Panc1 (cell line): ENCODE measurements around the gene TAS2R10. TPM values are rescaled to one million over a fixed set of nuclear protein-coding genes. Genes with fewer than 3 reads are reported as not detected.
"Not testable (repeated sequence)": the region's sequence is repeated elsewhere in the genome, so short reads cannot be mapped to it uniquely, and the experiment has no call there.

Source experiments
- ATAC-seq: fragments of 200-7000 bp; cut with Tn5 transposase; 2 replicates; pipeline ENCODE4 v1.9.1; 2020; ENCODE audit warnings: mild to moderate bottlenecking, moderate library complexity
- BruUV-seq: library from RNA; stranded (reverse); fragments of 400-500 nt; replicated peaks from 2 replicates; lab custom pipeline; 2021; lab: Mats Ljungman, UMichigan
- CTCF ChIA-PET: fragments of 300-600 bp; sonication (Branson Sonifier 250); formaldehyde crosslinking; loops from one replicate; lab custom pipeline; 2022; ENCODE audit warnings: antibody characterized with exemption; lab: Charles Lee
- POLR2A ChIA-PET: fragments of 300-600 bp; sonication (Branson Sonifier 250); formaldehyde crosslinking; loops from one replicate; lab custom pipeline; 2022; ENCODE audit warnings: antibody characterized with exemption; lab: Charles Lee
- DNase-seq: peaks from one replicate; pipeline ENCODE4 v3.0.0-alpha.2; 2010; ENCODE audit warnings: low read depth, low spot score
- H3K27ac ChIP-seq: 2 replicates; pipeline ENCODE4 v1.5.1; 2011; ENCODE audit warnings: mild to moderate bottlenecking, low read length, inconsistent platforms
- H3K27me3 ChIP-seq: fragments of 200-500 bp; sonication (Bioruptor generic); 2 replicates; pipeline ENCODE4 v1.6.0; 2014; ENCODE audit warnings: low read length, inconsistent platforms; ENCODE audit not compliant: control insufficient read depth, insufficient read depth
- H3K36me3 ChIP-seq: fragments of 200-500 bp; sonication (Bioruptor generic); 2 replicates; pipeline ENCODE4 v1.5.1; 2014; ENCODE audit warnings: inconsistent platforms, mild to moderate bottlenecking, low read length, moderate library complexity; ENCODE audit not compliant: control insufficient read depth, insufficient read depth
- H3K4me1 ChIP-seq: 2 replicates; pipeline ENCODE4 v1.5.1; 2011; ENCODE audit warnings: inconsistent platforms, mild to moderate bottlenecking, low read length, moderate library complexity; ENCODE audit not compliant: control insufficient read depth, insufficient read depth
- H3K4me3 ChIP-seq, 2 experiments: 2 replicates each; pipeline ENCODE4 v1.5.1; 2011 to 2012; ENCODE audit warnings: low read depth in 2 of 2, low read length in 2 of 2, mild to moderate bottlenecking in 2 of 2, inconsistent platforms in 1 of 2, moderate library complexity in 1 of 2
- H3K9me3 ChIP-seq: fragments of 200-500 bp; sonication (Bioruptor generic); 2 replicates; pipeline ENCODE4 v1.5.1; 2014; ENCODE audit warnings: low read depth, mild to moderate bottlenecking, inconsistent platforms, low read length, moderate library complexity; ENCODE audit not compliant: control insufficient read depth, insufficient read depth
- CTCF ChIP-seq: fragments of 450-650 bp; IDR thresholded peaks from 2 replicates; pipeline ENCODE4 v1.5.1; 2017; ENCODE audit warnings: mild to moderate bottlenecking
- POLR2AphosphoS5 ChIP-seq: IDR thresholded peaks from 2 replicates; pipeline ENCODE4 v1.6.1; 2012; ENCODE audit warnings: mild to moderate bottlenecking, low read depth, low read length, moderate library complexity
- REST ChIP-seq, 2 experiments: IDR thresholded peaks; 2 replicates each; pipeline ENCODE4 v1.6.1; 2011 to 2012; ENCODE audit warnings: low read depth in 2 of 2, control low read depth in 1 of 2, low read length in 1 of 2, mild to moderate bottlenecking in 1 of 2, moderate library complexity in 1 of 2; ENCODE audit not compliant: insufficient read depth in 1 of 2
- SIN3A ChIP-seq: IDR thresholded peaks from 2 replicates; pipeline ENCODE4 v1.6.1; 2012; ENCODE audit warnings: low read depth, mild to moderate bottlenecking, low read length, moderate library complexity, borderline replicate concordance; ENCODE audit not compliant: insufficient read depth
- TCF7L2 ChIP-seq: IDR thresholded peaks from 2 replicates; pipeline ENCODE4 v1.6.1; 2011; ENCODE audit warnings: mild to moderate bottlenecking, low read depth, low read length, inconsistent platforms
- in situ Hi-C: cut with HindIII; loops from 2 replicates; pipeline ENCODE4 v1.10.0; 2016; ENCODE audit warnings: low sequenced_read_pairs, low pct_unique_long_range_greater_than_20kb
- intact Hi-C: fragments of 100-400 bp; cut with micrococcal nuclease; formaldehyde crosslinking; loops from one replicate; pipeline ENCODE4 v1.10.0; 2022; ENCODE audit not compliant: unreplicated experiment
- total RNA-seq: library from RNA; stranded (reverse); gene quantifications from one replicate; pipeline ENCODE4 v1.2.1, GENCODE V29; 2021; ENCODE audit not compliant: unreplicated experiment

Gene TAS2R10
- total RNA-seq, 1 experiment from 2014 or later: 0.23 TPM

GRCh38 chr12:10801741-10802140 is 24.4 kb downstream of the TAS2R10 start:
- CTCF ChIA-PET: no interaction called here
- Histone ChIP-seq H3K36me3 (no peaks in the 10 kb centered on the region), H3K9me3 (no peaks in the 10 kb centered on the region), H3K4me1 (no peaks in the 10 kb centered on the region), H3K27ac (no peak overlapping the region), H3K4me3 (no peak overlapping the region), H3K27me3 (no peaks in the 10 kb centered on the region; the same call in 1 of the 2 replicates)
- in situ Hi-C loops (no loop called here), intact Hi-C loops (no loop called here)
- ATAC-seq (no peak), DNase-seq (no peak)
- no peak for TF ChIP-seq REST (IDR thresholded peaks at IDR 0.05; ENCODE audit: insufficient read depth in 1 of 2, low read depth in 2 of 2, low read length in 1 of 2)
- TF ChIP-seq POLR2AphosphoS5: no peak
- no peak for TF ChIP-seq CTCF
- no peak for TF ChIP-seq SIN3A
- no peak for TF ChIP-seq TCF7L2
- POLR2A ChIA-PET: no interaction called here
- no TSS peak for BruUV-seq

- POLR2A ChIA-PET: no interaction called here
- in situ Hi-C loops (no loop called here), intact Hi-C loops (no loop called here)
- ATAC-seq (no peak), DNase-seq (no peak)
- TF ChIP-seq TCF7L2 (no peak), REST (IDR thresholded peaks at IDR 0.05; ENCODE audit: insufficient read depth in 1 of 2, low read depth in 2 of 2, low read length in 1 of 2) (no peak), POLR2AphosphoS5 (no peak), CTCF (no peak), SIN3A (no peak)
- Histone ChIP-seq H3K36me3 (no peaks in the 10 kb centered on the region), H3K9me3 (no peaks in the 10 kb centered on the region), H3K27ac (no peak overlapping the region), H3K4me1 (no peaks in the 10 kb centered on the region), H3K27me3 (no peaks in the 10 kb centered on the region; the same call in 1 of the 2 replicates), H3K4me3 (no peak overlapping the region)
- no TSS peak for BruUV-seq
- CTCF ChIA-PET: no interaction called here
These were observed 31.9 kb downstream of the TAS2R10 start for GRCh38 chr12:10794222-10794621.

GRCh38 chr12:10791769-10792168 is 34.4 kb downstream of the TAS2R10 start:
- H3K27ac ChIP-seq, POLR2A ChIA-PET, H3K36me3 ChIP-seq, H3K27me3 ChIP-seq, DNase-seq, ATAC-seq, CTCF ChIA-PET, H3K9me3 ChIP-seq, intact Hi-C loops, BruUV-seq, in situ Hi-C loops, H3K4me1 ChIP-seq, H3K4me3 ChIP-seq: not testable (repeated sequence)
